Stimulated activated CD8-positive, alpha-beta memory T cell treated with anti-CD3 and anti-CD28 coated beads, Interleukin-15, amount 100 ng/mL, for 1 hour (primary cell): Measurements from ENCODE around the gene DBNDD1.
"Not testable (repeated sequence)": the region's sequence is repeated elsewhere in the genome, so short reads cannot be mapped to it uniquely, and the experiment has no call there.

Experiments used
- DNase-seq: peaks from one replicate; pipeline ENCODE4 v3.0.0-alpha.2; 2020; ENCODE audit warnings: low read depth

DBNDD1 gene

GRCh38 chr16:90018652-90019542 is at the start of gene DBNDD1:
DBNDD1 (minus strand) TSS chr16:90019456; CDS start chr16:90019341, 115 bp downstream.
- no peak for DNase-seq

DNA sequence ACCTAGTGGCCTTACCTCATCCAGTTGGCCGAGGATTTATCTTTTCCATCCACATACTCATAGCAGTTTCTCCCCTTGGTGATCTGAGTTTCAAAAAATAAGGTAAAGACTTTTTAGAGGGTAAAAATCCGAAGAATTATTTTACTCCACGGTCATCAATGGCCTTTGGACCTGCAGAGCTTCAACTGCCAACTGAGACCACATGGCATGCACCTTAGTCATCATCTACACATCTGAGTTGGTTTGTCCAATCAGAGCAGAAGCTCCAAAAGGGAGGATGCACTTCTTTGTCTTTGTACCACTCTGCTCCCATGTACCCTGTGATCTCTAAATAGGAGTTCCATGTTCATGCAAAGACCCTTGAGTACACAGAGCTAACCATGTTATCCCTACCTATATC is 42.2 kb upstream of the DBNDD1 start:
- DNase-seq, result no peak

DNA sequence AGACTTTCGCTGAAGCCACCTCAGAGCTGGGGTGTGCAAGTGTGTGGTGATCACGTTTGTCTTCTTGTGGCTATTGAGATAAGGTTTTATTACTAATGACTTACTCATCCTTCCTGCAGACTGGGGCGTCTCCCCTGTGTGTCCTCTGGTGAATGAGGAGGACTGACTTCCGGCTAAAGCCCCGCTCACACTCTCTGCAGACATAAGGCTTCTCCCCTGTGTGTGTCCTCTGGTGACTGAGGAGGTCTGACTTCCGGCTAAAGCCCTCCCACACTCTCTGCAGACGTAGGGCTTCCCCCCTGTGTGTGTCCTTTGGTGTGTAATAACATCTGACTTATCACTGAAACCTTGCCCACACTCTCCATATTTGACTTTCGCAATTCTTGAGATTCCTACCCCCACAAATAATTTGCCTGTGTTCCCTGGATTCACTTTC is 38.5 kb upstream of the DBNDD1 start:
- DNase-seq, result no peak

GRCh38 chr16:90056521-90056920 is 37.3 kb upstream of the DBNDD1 start:
- not testable (repeated sequence) for DNase-seq

DNA sequence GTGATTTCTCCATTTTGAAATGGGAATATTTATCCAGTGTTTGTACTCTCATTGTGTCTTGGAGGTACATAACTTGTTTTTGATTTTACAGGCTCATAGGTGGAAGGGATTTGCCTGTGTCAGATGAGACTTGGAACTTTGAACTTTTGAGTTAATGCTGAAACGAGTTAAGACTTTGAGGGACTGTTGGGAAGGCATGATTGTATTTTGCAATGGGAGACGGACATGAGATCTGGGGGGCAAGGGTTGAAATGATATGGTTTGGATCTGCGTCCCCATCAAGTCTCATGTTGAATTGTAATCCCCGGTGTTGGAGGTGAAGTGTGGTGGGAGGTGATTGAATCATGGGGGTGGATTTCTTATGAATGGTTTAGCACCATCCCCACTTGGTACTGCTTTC is 36.1 kb upstream of the DBNDD1 start:
- no peak for DNase-seq

GRCh38 chr16:90054554-90054953 is 35.3 kb upstream of the DBNDD1 start:
- no peak for DNase-seq

DNA sequence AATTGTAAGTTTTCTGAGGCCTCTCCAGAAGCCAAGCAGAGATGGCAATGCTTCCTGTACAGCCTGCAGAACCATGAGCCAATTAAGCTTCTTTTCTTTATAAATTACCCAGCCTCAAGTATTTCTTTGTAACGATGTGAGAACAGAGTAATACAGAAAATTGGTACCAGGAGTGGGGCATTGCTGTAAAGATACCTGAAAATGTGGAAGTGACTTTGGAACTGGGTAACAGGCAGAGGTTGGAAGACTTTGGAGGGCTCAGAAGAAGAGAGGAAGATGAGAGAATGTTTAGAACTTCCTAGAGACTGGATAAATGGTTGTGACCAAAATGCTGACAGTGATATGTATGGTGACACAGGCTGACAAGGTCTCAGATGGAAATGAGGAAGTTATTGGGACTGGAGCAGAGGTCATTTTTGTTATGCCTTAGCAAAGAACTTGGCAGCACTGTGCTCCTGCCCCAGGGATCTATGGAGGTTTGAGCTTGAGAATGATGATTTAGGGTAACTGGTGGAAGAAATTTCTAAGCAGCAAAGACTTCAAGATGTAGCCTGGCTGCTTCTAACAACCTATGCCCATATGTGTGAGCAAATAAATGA is 34.7 kb upstream of the DBNDD1 start:
- DNase-seq, result no peak

- DNase-seq, result no peak
Measured at GRCh38 chr16:90050969-90051368, 31.7 kb upstream of the DBNDD1 start.

- no peak for DNase-seq
Measured at GRCh38 chr16:90048737-90049330, 29.6 kb upstream of the DBNDD1 start.

DNA sequence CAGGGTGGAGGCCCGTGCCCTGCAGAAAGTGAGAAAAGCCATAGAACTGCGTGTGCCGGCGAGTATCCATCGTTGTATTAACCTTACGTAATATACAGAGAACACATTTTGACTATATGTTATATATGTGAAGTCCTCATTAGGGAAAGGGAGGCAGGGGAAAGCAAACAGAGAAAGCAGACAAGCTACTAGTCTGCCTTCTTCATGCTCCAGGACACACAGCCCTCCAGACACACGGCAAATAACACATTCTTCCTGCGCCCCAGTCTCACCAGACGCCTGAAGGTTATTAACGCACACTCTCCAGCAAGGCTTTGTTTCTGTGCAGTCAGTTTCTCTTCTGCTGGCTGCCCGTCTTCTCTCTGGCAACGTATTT is 29.1 kb upstream of the DBNDD1 start:
- no peak for DNase-seq

- DNase-seq, result no peak
Measured at GRCh38 chr16:90047714-90048346, 28.6 kb upstream of the DBNDD1 start.

DNA sequence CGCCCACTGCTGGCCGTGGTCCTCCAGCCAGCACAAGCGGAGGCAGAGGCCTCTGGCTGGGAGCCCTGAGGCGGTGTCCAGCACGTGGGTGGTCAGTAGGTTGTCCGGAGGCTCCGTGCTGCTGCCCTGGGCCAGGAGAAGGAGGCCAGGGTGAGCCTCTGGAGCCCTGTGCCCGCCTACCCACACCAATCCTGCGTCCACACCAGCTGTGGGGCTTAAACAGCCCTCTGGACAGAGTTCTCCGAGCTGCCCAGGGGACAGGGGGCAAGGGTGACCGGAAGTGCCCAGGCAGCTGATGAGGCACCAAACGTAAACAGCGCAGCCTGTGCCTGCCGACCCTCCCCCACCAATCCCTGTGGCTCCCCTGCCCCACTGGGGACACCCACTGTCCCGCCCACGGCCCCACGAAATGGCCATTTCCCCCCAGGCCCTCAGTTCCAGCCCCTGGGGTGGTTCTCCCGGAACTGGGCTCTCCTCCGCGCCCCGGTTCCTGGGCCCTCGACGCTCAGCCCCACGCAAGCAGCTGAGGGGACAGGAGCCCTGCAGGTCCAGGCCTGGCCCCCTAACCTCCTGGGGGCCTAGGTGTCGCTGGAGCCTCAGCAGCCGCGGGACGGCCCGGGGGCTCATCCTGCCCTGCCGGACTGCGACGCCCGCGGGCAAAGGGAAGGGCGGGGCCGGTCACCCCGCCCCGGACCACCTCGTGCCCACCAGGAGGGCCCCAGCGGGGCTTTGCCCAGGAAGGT is 27.9 kb upstream of the DBNDD1 start:
- DNase-seq, result no peak

DNA sequence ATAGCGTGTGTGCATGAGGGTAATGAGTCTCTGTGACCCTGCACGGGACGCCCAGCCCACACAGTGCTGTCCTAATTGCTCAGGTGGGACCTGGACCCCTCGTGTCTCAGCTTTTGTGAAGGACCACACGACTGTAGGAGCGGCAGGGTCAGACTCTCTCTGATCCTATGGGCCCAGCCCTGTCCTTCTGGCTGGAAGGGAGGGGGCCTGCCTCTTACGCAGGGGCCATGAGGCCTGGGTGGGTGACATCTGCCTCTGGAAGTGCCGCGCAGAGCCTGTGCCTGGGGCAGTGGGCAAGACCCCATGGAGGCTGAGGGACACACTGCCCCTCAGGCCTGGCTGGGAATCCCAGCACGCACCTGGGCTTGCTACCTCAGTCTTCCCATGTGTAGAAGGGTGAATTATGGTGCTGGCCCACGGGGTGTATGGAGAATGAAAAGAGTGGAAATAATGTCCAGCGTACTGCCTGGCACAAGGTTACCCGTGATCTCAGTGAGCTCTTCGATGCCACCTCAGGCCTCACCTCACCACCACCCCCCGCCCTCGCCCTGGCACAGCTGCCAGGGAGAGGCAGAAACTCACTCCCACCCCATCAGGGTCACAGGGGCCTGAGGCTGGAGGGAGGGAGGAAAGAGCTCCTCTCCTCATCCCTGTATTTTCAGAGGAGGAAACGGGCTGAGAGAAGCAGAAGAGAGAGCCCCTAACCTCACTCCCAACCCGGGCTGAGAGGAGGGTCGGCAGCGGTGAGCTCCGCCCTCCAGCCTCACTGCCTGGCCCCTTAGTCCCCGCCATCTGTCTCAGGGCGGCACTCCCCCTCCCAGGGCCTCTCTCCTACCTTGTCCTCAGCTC is 27.1 kb upstream of the DBNDD1 start:
- no peak for DNase-seq

DNA sequence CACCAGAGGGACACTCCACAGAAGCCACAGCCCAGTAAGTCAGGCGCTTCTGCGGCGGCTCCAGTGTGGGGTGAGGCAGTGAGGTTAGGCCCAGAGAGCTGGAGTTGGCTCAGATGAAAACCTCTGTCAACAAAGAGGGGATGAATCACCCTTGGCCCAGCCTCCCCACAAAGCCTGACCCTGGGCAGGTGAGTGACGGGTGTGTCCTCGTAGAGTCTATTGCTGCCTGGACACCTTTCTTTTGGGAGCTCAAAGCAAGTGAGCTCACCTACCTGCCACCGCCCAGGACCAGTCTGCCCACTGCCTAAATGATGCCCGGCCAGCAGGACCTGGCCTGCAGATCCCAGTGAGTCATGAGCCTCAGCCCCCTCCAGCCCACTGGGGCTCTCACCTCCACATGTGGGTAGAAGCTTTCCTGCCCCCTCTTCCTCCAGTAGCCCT is 24.9 kb upstream of the DBNDD1 start:
- DNase-seq, result no peak

DNA sequence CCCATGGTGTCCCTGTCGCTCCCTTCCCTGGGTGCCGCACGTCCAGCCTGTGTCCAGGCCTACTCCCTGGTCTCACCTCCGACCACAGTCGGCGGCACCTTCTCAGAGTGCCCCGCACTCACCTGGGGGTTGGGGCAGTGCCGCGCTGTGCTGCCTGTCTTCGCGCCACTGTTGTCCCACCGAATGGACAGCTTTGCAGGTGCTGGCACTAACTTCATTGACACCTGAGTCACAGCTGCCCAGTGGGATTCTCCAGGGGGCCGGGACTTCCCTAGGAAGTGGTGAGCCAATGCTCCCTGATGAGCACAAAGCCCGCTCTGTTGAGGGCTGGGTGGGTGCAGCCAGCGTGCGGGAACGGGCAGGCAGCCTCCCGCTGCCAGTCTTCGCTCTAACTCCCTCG is 24.3 kb upstream of the DBNDD1 start:
- DNase-seq, result no peak

GRCh38 chr16:90042946-90043514 is 23.8 kb upstream of the DBNDD1 start:
- DNase-seq, result no peak

- no peak for DNase-seq
Measured at GRCh38 chr16:90041896-90042473, 22.7 kb upstream of the DBNDD1 start.

DNA sequence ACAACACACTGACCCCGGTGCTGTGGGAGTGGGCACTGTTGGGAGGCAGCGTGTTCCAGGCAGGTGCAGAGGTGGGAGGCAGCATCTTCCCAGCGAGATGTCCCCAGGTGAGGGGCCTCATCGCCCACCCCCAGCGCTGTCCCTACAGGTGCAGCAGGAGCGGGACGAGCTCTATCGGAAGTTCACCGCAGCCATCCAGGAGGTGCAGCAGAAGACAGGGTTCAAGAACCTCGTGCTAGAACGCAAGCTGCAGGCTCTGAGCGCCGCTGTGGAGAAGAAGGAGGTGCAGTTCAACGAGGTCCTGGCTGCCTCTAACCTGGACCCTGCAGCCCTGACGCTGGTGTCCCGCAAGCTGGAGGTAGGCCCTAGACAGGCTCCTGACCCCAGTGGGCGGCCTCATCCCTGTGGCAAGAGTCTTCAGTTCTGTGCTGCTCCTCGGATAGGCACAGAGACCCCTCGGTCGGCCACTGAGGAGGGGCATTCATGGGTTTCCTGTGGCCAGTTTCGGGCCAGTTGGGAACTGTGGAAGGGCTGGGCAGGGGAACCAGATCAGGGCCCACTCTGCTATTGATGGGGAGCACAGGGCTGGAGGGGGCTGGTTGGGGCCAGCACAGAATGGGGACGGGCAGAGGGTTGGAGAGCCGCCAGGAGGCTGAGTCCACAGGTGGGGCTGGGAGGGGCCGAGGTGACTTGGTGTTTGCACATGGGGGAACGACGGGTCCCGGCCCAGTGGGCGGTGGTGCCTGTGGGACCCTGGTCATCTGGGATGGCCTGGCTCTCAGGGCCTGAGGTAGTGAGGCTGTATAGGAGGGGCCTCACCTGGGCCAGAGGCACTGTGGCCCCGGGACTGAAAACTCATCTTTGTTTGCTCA is 21.1 kb upstream of the DBNDD1 start:
- DNase-seq, result no peak

DNA sequence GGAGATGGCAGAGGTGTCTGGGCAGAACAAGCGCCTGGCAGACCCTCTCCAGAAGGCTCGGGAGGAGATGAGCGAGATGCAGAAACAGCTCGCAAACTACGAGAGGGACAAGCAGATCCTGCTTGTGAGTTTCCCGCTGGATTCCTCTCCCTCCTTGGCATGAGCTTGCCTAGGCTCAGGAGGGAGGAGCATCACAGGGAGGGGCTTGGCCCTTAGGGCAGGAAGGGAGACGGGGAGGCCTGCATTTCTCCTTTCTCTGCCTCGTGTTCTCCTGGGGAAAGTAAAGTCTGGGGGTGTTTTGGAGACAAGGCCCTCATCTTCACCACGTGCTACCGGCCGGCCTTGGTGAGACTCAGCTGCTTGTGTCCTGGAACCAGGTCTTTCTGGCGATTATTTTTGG is 18.0 kb upstream of the DBNDD1 start:
- no peak for DNase-seq
